H9 (cell line): ENCODE results near the gene MICU2. TPM values are rescaled to one million over a fixed set of nuclear protein-coding genes. Genes with fewer than 3 reads are reported as not detected.

Source experiments
- DNase-seq: peaks from one replicate; pipeline ENCODE4 v3.0.0-alpha.2; 2017
- H2AFZ ChIP-seq: one replicate; pipeline ENCODE4 v1.6.1; 2013; ENCODE audit warnings: mild to moderate bottlenecking, low read length, control low read depth, moderate library complexity
- H2AK5ac ChIP-seq: 2 replicates; pipeline ENCODE4 v1.6.1; 2013; ENCODE audit warnings: low read length, control low read depth, mixed read lengths; ENCODE audit not compliant: insufficient read length
- H2BK120ac ChIP-seq: one replicate; pipeline ENCODE4 v1.6.1; 2013; ENCODE audit warnings: low read depth, mild to moderate bottlenecking, low read length, control low read depth, inconsistent platforms; ENCODE audit not compliant: poor library complexity, severe bottlenecking
- H2BK12ac ChIP-seq: 2 replicates; pipeline ENCODE4 v1.6.1; 2013; ENCODE audit warnings: low read length, control low read depth, mixed read lengths, low read depth; ENCODE audit not compliant: insufficient read length
- H2BK15ac ChIP-seq: 2 replicates; pipeline ENCODE4 v1.6.1; 2013; ENCODE audit warnings: low read depth, low read length, control low read depth
- H2BK20ac ChIP-seq: one replicate; pipeline ENCODE4 v1.6.1; 2013; ENCODE audit warnings: low read depth, mild to moderate bottlenecking, low read length, control low read depth, inconsistent platforms; ENCODE audit not compliant: poor library complexity, severe bottlenecking
- H2BK5ac ChIP-seq: 2 replicates; pipeline ENCODE4 v1.6.1; 2013; ENCODE audit warnings: low read length, control low read depth, mixed read lengths; ENCODE audit not compliant: insufficient read length
- H3K14ac ChIP-seq: 2 replicates; pipeline ENCODE4 v1.6.1; 2013; ENCODE audit warnings: low read length, control low read depth; ENCODE audit not compliant: insufficient read depth
- H3K18ac ChIP-seq: 2 replicates; pipeline ENCODE4 v1.6.1; 2013; ENCODE audit warnings: low read depth, mild to moderate bottlenecking, mixed read lengths, low read length, control low read depth; ENCODE audit not compliant: insufficient read length
- H3K23ac ChIP-seq: 2 replicates; pipeline ENCODE4 v1.6.1; 2013; ENCODE audit warnings: low read length, control low read depth, mixed read lengths, low read depth; ENCODE audit not compliant: insufficient read length
- H3K23me2 ChIP-seq: 2 replicates; pipeline ENCODE4 v1.6.1; 2013; ENCODE audit warnings: low read depth, mild to moderate bottlenecking, mixed read lengths, low read length, control low read depth; ENCODE audit not compliant: insufficient read length, poor library complexity, severe bottlenecking
- H3K27ac ChIP-seq: 2 replicates; pipeline ENCODE4 v1.5.1; 2013; ENCODE audit warnings: low read length, control low read depth, mixed read lengths, low read depth; ENCODE audit not compliant: insufficient read length
- H3K27me3 ChIP-seq: 2 replicates; pipeline ENCODE4 v1.6.1; 2013; ENCODE audit warnings: low read length, control low read depth, inconsistent platforms; ENCODE audit not compliant: insufficient read depth
- H3K4ac ChIP-seq: 2 replicates; pipeline ENCODE4 v1.6.1; 2013; ENCODE audit warnings: low read depth, mild to moderate bottlenecking, control low read depth, inconsistent platforms, low read length, moderate library complexity
- H3K4me1 ChIP-seq: 2 replicates; pipeline ENCODE4 v1.6.1; 2013; ENCODE audit warnings: low read length, control low read depth, inconsistent platforms; ENCODE audit not compliant: insufficient read depth
- H3K4me2 ChIP-seq: 2 replicates; pipeline ENCODE4 v1.6.1; 2013; ENCODE audit warnings: low read length, control low read depth, mixed read lengths; ENCODE audit not compliant: insufficient read length, insufficient read depth
- H3K56ac ChIP-seq: 2 replicates; pipeline ENCODE4 v1.6.1; 2013; ENCODE audit warnings: low read depth, mild to moderate bottlenecking, mixed read lengths, low read length, control low read depth; ENCODE audit not compliant: insufficient read length
- H3K79me1 ChIP-seq: 2 replicates; pipeline ENCODE4 v1.6.1; 2013; ENCODE audit warnings: low read depth, mild to moderate bottlenecking, moderate library complexity, low read length, control low read depth, inconsistent platforms; ENCODE audit not compliant: insufficient read depth, poor library complexity, severe bottlenecking
- H3K79me2 ChIP-seq: 2 replicates; pipeline ENCODE4 v1.6.1; 2013; ENCODE audit warnings: low read length, control low read depth, inconsistent platforms; ENCODE audit not compliant: insufficient read depth
- H3K9ac ChIP-seq: 2 replicates; pipeline ENCODE4 v1.6.1; 2013; ENCODE audit warnings: low read length, control low read depth, mixed read lengths; ENCODE audit not compliant: insufficient read length; ENCODE audit errors: extremely low read depth
- H3K9me3 ChIP-seq: one replicate; pipeline ENCODE4 v1.6.1; 2013; ENCODE audit warnings: low read depth, low read length, inconsistent platforms; ENCODE audit not compliant: control insufficient read depth
- H3T11ph ChIP-seq: one replicate; pipeline ENCODE4 v1.6.1; 2013; ENCODE audit warnings: mild to moderate bottlenecking, low read length, control low read depth, inconsistent platforms
- H4K20me1 ChIP-seq: one replicate; pipeline ENCODE4 v1.6.1; 2013; ENCODE audit not compliant: control insufficient read depth, insufficient read length, insufficient read depth
- H4K5ac ChIP-seq: 2 replicates; pipeline ENCODE4 v1.6.1; 2013; ENCODE audit warnings: low read depth, mild to moderate bottlenecking, mixed read lengths, low read length, control low read depth; ENCODE audit not compliant: insufficient read length
- H4K8ac ChIP-seq: replicated peaks from 2 replicates; pipeline ENCODE4 v1.6.1; 2013; ENCODE audit warnings: low read length, control low read depth, mixed read lengths, low read depth; ENCODE audit not compliant: insufficient read length
- H4K91ac ChIP-seq: 2 replicates; pipeline ENCODE4 v1.6.1; 2013; ENCODE audit warnings: low read depth, mild to moderate bottlenecking, moderate library complexity, mixed read lengths, low read length, control low read depth; ENCODE audit not compliant: insufficient read length
- H3K27ac Mint-ChIP-seq, 3 experiments: 2 replicates in 2 of 3; 3 replicates in 1 of 3; pipeline ENCODE4 v1.8.0; 2020 to 2021; ENCODE audit warnings: mixed read lengths in 3 of 3, mild to moderate bottlenecking in 1 of 3, moderate library complexity in 1 of 3
- H3K27me3 Mint-ChIP-seq: 2 replicates; pipeline ENCODE4 v1.8.0; 2021; ENCODE audit warnings: low read depth, mild to moderate bottlenecking, moderate library complexity, mixed read lengths
- H3K36me3 Mint-ChIP-seq, 3 experiments: 2 replicates in 2 of 3; 3 replicates in 1 of 3; pipeline ENCODE4 v1.8.0; 2020 to 2021; ENCODE audit warnings: low read depth in 3 of 3, mixed read lengths in 3 of 3; ENCODE audit not compliant: insufficient read depth in 1 of 3
- H3K4me1 Mint-ChIP-seq, 2 experiments: 2 replicates each; pipeline ENCODE4 v1.8.0; 2020; ENCODE audit warnings: mixed read lengths in 2 of 2
- H3K4me3 Mint-ChIP-seq, 2 experiments: 2 replicates in 1 of 2; 3 replicates in 1 of 2; pipeline ENCODE4 v1.8.0; 2020 to 2021; ENCODE audit warnings: mild to moderate bottlenecking in 2 of 2, mixed read lengths in 2 of 2, moderate library complexity in 1 of 2
- H3K9me3 Mint-ChIP-seq, 2 experiments: 2 replicates in 1 of 2; 3 replicates in 1 of 2; pipeline ENCODE4 v1.8.0; 2020; ENCODE audit warnings: mild to moderate bottlenecking in 2 of 2, mixed read lengths in 2 of 2, moderate library complexity in 1 of 2
- WGBS: extraction: QIAGEN DNeasy Blood & Tissue Kit; methylation state at CpG from one replicate; pipeline ENCODE4 v1.1.7; 2013; ENCODE audit warnings: missing lambda C conversion rate, low lambda C conversion rate, mixed read lengths; ENCODE audit not compliant: insufficient read length; ENCODE audit errors: extremely low coverage; 5-methylcytosine and 5-hydroxymethylcytosine counted together
- total RNA-seq: library from RNA; stranded (reverse); gene quantifications from 2 replicates; pipeline ENCODE4 v1.2.1, GENCODE V29; 2021
- TF ChIP-seq, protein P1 (sequence below): fragments of 200-600 bp; sonication (generic); conservative IDR thresholded peaks from 3 replicates; pipeline ENCODE4 v1.8.0; 2021; ENCODE audit warnings: antibody characterized with exemption, mild to moderate bottlenecking

The MICU2 gene
- total RNA-seq, 1 experiment from 2014 or later, result 38.4 TPM

DNA sequence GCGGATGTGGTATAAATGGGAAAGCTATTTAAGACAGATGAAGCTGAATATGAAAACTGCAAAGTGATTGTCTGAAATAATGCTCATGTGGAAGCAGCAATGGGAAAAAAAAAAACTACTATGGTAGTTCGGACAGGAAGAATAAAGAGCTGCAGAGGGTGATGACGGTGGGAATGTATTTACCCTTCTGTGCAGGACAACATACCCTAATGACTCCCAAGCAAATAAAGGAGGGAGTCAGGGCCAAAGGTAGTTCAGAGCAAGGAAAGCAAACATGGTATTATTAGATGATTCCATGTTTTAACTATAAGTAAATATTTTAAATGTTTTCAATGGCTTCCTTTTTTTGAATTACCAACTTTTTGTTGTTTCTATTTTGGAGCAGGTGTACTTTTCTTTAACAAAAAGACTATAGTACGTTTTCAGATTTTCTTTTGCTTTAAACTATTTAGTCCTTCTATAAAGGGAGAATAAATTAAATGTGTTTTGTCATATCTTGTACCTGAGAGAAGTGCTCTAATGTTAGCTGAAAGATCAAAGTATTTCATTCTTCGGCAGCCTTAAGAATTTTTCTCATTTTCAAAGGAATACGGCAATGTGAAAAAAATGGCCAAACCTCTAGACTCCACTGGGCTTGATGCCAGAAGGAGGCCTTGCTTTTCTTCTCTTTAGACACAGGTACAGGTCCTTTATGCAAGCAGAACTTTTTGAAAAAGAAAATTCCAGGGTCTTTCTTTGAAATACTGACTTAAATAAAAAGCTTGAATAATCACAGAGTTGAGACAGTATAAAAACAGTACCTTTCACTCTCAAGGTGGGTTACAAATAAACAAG lies 77.0 kb downstream of the MICU2 start:
- Histone ChIP-seq H3K27me3 (no peaks in the 10 kb centered on the region), H2AFZ (no peak overlapping the region), H3K4me1 (no peaks in the 10 kb centered on the region), H3K4ac (no peak overlapping the region), H4K91ac (no peak overlapping the region), H2AK5ac (no peak overlapping the region), H3K9me3 (no peaks in the 10 kb centered on the region), H3K14ac (no peak overlapping the region), H2BK120ac (no peak overlapping the region), H4K20me1 (no peaks in the 10 kb centered on the region), H3K4me2 (no peak overlapping the region), H2BK20ac (no peak overlapping the region), H3K9ac (no peak overlapping the region), H2BK15ac (no peak overlapping the region), H4K8ac (no peak overlapping the region), H3K56ac (no peak overlapping the region), H2BK5ac (no peak overlapping the region), H3K79me1 (no peaks in the 10 kb centered on the region), H3K27ac (no peak overlapping the region), H3T11ph (no peak overlapping the region), H2BK12ac (no peak overlapping the region), H3K23me2 (no peaks in the 10 kb centered on the region), H3K79me2 (no peaks in the 10 kb centered on the region), H3K18ac (no peak overlapping the region), H3K23ac (no peak overlapping the region), H4K5ac (no peak overlapping the region)
- Mint-ChIP-seq H3K27me3 (no peaks in the 10 kb centered on the region), H3K27ac (no peak overlapping the region), H3K4me3 (no peak overlapping the region), H3K4me1 (no peaks in the 10 kb centered on the region), H3K9me3 (no peaks in the 10 kb centered on the region), H3K36me3 (peaks cover 2 to 5% (median 3%) of the 10 kb centered on the region in 3 experiments; a peak in 4 of 7 replicates)
- DNase-seq, result no peak
- TF ChIP-seq, protein P1, sequence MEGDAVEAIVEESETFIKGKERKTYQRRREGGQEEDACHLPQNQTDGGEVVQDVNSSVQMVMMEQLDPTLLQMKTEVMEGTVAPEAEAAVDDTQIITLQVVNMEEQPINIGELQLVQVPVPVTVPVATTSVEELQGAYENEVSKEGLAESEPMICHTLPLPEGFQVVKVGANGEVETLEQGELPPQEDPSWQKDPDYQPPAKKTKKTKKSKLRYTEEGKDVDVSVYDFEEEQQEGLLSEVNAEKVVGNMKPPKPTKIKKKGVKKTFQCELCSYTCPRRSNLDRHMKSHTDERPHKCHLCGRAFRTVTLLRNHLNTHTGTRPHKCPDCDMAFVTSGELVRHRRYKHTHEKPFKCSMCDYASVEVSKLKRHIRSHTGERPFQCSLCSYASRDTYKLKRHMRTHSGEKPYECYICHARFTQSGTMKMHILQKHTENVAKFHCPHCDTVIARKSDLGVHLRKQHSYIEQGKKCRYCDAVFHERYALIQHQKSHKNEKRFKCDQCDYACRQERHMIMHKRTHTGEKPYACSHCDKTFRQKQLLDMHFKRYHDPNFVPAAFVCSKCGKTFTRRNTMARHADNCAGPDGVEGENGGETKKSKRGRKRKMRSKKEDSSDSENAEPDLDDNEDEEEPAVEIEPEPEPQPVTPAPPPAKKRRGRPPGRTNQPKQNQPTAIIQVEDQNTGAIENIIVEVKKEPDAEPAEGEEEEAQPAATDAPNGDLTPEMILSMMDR, result no peak
- 100% methylated on average over 1 of the region's 6 CpGs for WGBS
